ENCODE data around the gene UBASH3A.

The UBASH3A gene

DNA sequence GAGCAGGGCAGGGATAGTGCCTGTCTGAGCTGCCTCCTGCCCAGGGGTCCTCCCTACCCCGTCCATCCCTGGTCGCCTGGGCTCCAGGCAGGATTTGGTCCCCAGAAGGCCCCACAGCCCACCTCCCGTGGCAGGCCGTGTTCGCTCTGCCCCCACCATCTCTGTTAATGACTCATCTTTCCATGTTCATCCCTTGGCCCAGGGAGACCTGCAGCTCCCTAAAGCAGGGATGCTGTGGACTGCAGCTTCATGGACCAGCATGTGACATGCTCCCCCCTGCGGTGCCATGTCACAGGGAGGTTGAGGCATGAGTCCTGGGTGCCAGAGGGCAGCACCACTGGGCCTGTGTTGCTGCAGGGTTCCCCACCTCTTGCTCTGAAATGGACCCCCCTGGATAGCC is 26.8 kb downstream of the UBASH3A start:
- DNase-seq (ENCODE audit: low read depth in 2 of 2), result no peak

DNA sequence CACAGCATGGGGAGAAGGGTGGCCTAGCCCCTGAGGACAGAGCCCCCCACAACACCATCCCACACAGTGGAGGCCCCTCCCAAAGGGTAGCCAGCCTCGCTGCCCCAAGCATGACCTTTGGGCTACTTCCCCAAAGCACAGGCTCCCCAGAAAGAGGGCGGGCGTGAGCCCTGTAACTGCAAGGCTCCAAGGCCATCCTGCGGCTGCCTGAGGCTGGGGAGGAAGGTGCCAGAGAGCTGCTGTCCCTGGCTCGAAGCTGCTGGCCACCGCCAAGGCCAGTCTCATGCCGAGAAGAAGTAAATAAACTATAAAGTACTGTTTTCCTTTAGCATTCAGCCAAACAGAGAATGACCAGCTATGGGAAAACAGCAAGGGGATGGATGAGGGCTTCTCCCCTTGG is 27.5 kb downstream of the UBASH3A start:
- DNase-seq (ENCODE audit: low read depth in 2 of 2), result no peak

DNA sequence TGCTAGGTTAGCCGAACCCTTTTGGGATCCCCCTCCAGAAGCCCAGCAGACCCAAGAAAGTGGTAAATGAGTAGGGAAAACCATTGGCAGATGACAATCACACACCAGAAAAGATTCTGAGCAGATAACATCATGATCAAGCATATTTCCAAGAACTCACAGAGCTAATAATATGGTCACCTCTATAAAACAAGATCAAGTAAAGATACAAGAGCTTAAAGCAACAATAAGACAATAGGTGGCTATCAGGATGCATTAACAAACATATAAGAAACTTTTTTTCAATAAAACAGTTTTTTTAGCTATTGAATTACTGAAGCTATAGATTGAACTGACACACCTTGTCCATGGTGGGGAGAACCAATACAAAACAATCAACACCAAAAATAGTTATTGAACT is 29.0 kb downstream of the UBASH3A start:
- DNase-seq (ENCODE audit: low read depth in 2 of 2), result no peak

DNA sequence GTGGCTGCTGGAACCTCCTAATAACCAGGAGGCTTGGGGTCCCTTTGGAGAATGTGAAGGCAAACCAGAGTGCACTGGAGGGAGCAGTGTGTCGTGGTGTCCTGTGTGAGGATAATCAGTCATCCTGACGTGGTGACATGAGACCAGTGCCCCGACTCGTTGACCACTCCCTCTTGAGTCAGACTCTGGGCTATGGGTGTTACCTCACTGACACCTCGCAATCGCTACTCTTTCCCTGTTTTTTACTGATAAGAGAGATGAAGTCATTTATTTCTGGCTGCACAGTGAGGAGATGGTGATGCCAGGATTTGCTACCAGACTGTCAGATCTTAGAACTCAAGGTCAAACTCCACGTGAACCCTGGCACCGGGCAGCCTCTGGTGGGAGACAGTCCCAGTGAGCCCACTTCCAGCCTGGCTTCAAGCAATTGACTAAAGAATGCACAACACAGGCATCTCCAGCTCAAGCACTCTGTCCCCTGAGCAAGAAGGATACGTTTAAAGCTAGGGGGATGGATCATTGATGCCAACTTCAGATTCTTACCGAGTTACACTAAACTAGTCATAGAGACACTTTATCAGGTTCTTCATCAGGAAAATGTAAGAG is 30.3 kb downstream of the UBASH3A start:
- DNase-seq (ENCODE audit: low read depth in 2 of 2), result no peak

DNA sequence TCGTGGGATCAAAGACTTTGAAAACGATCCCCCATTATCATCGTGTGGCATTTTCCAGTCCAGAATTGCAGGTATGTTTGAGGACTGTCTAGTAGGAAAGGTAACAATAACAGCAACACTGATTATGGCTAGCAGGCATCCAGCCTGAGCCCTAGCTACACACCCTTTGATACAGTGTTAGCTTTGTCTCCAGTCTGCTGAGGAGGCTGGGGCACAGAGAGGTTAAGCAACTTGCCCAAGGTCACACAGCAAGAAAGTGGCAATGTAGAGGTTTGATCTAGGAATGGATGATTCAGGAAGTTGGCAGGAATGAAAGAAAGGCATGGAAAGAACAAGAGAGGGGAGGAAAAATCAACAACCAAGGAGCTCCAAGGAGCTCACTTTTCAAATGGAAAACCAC is 31.2 kb downstream of the UBASH3A start:
- no peak for DNase-seq (ENCODE audit: low read depth in 2 of 2)

DNA sequence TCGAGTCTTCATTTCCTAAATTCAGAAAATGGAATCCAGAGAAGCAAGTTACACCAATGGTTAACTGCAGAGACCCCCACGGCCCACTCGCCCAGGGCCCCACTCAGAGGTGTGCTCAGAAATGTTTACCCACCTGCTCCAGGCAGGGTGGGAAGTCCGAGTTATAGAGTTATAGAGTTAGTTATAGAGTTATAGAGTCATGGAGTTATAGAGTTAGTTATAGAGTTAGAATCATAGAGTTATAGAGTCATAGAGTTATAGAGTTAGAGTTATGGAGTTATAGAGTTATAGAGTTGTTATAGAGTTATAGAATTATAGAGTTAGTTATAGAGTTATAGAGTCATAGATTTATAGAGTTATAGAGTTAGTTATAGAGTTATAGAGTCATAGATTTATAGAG is 31.7 kb downstream of the UBASH3A start:
- DNase-seq (ENCODE audit: low read depth in 2 of 2), result no peak

DNA sequence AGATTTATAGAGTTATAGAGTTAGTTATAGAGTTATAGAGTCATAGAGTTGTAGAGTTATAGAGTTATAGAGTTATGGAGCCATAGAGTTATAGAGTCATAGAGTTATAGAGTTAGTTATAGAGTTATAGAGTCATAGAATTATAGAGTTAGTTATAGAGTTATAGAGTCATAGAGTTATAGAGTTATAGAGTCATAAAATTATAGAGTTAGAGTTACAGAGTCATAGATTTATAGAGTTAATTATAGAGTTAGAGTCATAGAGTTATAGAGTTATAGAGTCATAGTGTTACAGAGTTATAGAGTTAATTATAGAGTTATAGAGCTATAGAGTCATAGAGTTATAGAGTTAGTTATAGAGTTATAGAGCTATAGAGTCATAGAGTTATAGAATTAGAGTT is 32.1 kb downstream of the UBASH3A start:
- no peak for DNase-seq (ENCODE audit: low read depth in 2 of 2)

DNA sequence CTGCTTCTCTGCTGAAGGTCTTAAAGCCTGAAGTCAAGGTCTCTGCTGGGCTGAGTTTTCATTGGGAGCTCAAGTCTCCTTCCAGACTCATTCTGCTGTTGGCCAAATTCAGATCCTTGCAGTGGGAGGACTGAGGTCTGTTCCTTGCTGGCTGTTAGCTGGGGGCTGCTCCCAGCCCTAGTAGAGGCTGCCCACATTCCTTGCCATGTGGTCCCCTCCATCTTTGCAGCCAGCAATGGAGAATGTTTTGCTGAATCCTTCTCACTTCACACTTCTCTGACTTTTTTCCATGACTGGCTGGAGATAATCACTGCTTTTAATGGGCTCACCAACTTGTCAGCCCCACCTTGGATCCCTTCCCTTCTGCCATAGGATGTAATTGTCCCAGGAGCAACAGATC is 33.2 kb downstream of the UBASH3A start:
- DNase-seq (ENCODE audit: low read depth in 2 of 2), result no peak

DNA sequence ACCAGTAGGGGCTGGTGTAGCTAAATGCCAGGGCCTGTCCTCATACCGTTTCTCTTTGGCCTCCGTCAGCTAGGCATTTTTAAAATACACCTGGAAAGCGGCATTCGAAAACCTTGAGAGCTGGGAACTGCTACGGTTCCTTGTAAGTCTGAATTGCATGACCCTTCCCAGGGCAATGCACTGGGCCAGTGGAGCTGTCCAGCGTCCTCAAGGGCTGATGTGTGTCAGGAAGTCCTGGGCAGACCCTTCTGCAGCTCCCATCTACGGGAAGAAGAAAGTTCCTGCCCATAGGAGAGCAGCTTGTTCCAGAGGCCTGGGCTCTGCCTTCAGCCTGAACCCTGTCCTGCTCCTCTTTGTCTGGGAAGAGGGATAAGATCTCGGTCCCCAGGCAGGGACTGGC is 34.1 kb downstream of the UBASH3A start:
- no peak for DNase-seq (ENCODE audit: low read depth in 2 of 2)

DNA sequence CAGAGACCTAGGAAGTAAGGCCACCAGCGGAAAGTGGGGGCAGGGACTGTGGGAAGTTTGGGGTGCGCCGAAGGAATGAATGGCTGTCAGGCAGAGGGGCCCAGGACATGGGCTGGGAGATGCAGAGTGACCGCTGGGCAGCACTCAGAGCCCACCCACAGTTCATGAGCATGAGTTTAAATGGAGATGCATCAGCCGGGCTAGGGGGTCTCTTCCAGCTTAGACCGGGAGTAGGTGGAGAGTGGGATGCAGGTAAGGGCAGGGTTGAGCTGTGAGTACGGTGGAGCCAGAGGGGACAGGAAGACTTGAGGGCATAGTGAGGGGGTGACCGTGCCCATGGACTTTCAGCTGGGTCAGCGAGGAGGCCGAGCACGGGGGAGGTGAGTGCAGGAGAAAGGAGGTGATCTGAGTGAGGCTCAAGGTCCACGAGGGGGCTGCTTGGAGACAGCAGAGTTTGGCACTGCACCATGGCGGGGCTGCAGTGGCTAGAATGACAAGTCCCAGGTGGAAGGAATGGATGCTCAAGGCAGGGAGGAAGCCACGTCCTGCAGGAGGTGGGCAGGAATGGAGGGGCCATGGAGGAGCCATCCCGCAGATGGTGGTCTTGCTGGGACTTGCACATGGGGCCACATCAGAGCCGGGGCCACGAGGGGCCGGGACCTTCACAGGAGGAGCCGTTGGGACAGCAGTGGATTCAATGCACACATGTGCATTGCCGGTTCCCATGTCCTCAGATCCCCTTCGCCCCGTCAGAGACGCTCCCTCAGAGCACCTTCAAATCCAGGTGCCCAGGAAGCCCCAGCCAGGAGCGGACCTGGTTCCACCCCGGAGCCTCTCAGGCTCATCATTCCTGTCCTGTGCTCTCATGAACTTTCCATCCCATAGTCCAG is 34.9 kb downstream of the UBASH3A start:
- no peak for DNase-seq (ENCODE audit: low read depth in 2 of 2)

DNA sequence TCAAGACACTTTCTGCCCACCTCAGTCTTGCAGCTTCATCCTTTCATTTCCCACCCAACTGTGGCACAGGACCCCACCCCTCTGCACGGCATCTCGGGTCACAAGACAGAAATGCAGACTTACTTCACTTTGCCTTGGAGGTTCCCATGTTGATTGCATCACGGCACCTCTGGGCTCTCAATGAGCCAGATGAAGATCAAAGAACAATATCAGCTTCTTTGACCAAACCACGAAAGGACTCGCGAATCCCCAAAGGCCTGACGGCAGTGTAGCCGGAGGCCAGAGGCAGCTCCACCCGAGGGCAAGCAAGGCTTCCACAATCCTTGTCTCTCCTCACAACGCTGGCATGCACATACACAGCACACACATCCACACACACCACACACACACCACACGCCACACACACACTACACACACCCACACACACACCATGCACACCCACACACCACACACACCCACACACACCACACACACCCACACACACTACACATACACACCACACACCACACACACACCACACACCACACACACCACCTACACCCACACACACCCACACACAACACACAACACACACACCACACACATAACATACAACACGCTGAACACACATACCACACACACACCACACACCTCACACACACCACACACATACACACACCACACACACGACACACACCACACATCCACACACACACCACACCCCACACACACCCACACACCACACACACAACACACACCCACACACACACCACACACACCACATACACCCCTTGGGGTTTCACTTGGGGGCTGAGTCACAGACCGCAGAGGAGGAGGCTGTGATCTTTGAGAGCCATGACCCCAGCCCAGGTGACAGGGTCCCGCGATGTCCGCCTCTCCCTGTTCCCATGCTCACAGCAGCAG is 35.8 kb downstream of the UBASH3A start:
- peak in 1 of 2 donors; percentile 41 for DNase-seq (ENCODE audit: low read depth in 2 of 2)

DNA sequence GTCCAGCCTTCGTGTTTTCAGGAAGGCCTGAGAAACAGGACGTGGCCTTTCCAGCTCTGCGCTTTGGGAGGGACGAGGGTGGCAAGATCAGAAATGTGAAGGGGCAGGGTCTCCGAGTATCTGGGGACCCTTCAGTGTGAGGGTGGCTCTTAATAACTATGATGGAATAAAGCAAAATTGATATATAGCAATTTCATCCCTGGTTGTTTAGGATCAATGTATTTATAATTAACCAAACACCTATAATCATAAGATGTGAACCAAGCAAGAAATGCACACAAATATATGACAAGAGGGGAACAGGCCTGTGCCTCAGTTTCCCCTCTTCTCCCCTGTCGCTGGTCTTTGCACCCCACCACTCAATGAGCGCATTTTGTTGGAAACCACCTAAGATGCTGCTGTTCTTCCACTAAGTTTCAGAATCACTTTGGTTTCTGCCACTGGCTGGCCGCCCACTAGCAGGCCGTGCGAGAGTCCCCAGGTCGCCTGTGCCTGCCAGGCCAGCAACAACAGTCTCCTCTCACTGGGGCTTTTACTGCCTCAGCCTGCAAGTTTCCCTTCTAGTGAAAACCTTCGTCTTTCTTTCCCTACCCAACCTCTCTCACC is 36.6 kb downstream of the UBASH3A start:
- no peak for DNase-seq (ENCODE audit: low read depth in 2 of 2)

DNA sequence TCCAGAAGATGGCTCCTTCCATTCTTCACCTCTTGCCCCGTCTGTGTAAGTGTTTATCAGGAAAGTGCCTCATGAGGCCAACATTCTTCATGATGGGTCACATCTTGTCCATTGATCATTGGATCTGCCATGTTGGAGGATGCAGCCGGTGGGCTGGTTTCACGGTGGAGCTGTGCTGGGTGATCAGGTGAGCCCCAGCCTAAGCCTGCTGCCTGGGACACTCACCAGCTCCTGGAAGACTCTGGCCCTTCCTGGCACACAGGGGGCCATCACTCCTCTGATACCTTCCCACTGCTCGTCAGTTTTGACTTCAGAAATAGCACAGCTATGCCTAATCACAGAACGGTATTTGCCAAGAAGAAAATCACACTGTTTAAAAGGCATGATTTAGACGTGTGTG is 38.3 kb downstream of the UBASH3A start:
- DNase-seq (ENCODE audit: low read depth in 2 of 2), result no peak

DNA sequence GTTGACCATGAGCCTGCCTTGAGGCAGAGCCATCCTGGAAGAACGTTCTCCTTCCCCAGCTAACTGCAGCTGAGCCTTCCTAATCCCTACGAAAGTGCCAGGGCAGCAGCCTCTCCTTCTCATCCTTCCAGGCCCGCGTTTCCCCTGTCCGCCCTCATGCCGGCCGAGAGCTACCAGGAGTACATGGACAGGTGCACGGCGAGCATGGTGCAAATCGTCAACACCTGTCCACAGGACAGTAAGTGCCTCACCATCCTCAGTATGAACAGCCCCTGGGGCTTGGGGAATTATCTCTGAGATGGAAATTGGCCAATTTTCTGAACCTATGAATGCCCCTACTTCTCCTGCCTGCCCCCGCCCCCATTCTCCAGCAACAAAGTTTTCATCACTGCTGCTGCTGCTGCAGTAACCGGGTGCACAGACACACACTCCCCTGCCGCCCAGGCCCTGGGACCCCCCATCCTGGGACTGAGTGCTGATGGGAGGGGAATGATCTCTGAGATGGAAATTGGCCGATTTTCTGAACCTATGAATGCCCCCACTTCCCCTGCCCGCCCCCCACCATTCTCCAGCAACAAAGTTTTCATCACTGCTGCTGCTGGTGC is 39.6 kb downstream of the UBASH3A start:
- no peak for DNase-seq (ENCODE audit: low read depth in 2 of 2)

DNA sequence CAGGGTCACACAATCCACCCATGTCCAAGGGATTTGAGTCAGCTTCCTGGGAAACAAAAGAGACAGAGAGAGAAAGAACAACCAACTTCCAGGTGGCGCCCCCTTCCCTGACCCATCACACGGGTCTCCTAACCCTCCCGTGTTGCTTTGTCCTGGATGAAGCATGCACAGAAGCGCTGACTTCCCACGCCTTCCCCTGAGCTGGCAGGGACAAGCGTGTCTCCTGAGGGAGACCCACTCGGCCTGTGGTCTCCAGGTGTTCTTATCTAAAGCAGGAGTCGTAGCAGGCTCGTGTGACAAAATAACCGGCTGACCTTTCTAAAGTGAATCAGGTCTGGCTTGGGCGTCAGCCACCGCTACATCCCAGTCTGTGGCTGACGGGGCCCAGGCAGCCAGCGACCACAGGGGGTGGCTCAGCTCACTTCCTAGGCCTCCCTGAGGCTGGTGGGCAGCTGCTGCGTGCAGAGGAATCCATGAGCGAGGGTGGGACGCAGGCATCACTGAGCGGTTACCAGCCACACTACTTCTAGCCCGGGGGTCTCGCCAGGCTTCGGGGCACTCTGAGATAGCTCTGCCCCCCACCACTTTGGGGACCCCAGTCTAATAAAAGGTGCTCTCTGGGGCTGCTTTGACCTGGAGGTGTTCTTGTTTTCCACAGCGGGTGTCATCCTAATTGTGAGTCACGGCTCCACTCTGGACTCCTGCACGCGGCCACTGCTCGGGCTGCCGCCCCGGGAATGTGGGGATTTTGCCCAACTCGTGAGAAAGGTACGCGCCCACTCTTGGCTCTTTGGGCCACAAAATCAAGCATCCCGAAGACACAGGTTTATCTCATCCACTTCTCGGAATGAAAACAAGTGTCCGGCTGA is 40.4 kb downstream of the UBASH3A start:
- no peak for DNase-seq (ENCODE audit: low read depth in 2 of 2)

DNA sequence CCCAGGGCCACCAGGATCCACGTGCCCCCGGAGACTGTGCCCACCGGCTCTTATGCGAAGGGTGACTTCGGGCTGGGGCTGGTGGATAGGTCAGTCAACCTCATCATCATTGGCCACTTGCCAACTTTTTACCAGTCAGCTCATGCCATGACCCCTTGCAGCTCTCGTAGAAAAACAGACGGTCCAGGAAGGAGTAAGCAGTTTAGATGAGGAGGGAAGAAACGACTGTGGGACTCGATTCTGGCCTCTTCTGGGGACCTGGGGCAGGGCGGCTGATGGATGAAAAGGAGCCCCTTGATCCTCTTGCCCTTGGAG is 41.0 kb downstream of the UBASH3A start:
- DNase-seq (ENCODE audit: low read depth in 2 of 2), result no peak

DNA sequence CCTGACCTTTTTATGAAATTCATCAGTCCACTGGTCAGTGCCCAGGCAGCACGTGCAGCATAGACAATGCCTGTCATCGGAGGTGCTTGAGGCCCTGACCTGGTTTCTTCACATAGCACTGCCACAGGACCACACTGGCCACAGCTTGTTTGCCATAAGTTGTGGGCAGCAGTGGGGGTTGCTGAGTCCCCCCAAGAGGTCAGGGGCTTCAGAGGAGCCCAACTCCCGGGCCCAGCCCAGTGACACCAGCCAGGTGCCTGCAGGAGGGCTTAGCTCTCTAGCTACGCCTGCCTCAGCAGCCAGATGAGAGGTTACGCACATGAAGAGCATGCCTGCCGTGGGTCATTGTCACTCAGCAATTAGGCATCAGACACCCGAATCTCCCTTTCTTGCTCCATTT is 41.6 kb downstream of the UBASH3A start:
- no peak for DNase-seq (ENCODE audit: low read depth in 2 of 2)

DNA sequence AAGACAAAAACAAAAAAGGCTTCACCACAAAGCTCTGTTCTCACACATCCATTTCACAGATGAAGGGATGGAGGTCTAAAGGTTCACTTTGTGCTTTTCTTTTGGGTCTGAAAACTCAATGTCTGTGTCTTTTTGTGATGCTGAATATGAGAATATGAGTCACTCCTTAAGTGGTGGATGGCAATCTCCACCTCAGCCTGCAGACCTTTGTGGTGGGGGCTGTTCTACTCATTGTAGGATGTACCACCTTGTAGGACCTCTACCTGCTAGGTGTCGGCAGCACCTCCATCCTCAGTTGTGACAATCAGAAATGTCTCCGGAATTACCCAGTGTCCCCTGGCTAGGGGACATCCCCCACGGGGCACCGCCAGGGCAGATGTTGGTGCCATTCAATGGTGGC is 42.8 kb downstream of the UBASH3A start:
- DNase-seq (ENCODE audit: low read depth in 2 of 2), result no peak

DNA sequence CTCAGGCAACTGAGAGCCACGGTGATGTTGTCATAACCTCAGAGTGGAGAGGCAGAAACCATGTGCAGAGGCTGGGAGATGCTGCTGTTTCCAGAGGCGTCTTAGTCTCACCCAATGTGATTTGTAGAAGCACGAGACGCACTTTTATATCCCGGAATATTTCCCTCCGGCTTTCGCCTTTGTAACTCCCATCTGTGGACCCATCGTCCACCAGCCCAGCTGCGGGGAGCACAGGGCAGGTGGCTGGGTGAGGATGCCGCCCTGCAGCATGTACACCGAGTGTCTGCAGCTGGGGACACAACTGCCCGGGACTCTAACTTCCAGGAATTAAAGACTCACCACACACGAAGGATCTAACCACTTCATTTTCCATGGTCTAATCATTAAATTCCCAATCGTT is 43.5 kb downstream of the UBASH3A start:
- no peak for DNase-seq (ENCODE audit: low read depth in 2 of 2)

DNA sequence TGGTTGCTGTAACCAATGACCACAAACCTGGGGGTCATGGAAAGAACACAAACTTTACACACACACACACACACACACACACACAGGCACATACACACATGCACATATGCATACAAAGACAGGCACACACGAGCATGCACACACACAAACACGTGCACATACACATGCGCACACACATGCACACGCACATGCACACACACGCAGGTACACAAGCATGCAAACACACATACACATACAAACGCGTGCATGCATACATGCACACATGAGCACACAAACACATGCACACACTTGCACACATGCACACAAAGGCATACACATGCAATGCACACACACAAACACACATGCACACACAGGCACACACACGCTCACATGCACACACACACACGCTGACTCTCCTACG is 44.0 kb downstream of the UBASH3A start:
- DNase-seq (ENCODE audit: low read depth in 2 of 2), result no peak

DNA sequence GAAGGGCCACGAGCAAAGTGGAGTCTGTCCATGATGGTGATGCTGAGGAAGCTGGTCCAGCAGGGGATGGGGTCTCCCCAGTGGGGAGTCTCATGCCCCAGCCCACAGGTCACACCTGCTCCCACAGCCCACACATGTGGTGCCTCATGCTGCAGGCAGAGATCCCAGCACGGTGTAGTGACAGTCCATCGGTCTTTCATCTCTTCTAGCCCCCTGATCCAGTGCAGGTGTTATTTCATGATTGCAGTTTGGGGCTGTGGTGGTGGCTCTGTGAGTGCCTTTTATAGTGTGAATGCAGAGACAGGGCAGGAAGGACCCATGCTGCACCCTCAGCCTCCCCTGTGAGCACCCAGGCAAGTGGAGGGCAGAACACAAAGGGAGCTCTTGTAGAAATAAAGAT is 45.0 kb downstream of the UBASH3A start:
- DNase-seq (ENCODE audit: low read depth in 2 of 2), result no peak

Measured in stimulated activated CD4-positive, alpha-beta T cell treated with anti-CD3 and anti-CD28 coated beads, Interleukin-1b, Interleukin-23, amount 100 ng/mL, for 4 hours (primary cell).